ENCODE measurements around the gene IDE. TPM values are rescaled to one million over a fixed set of nuclear protein-coding genes. Genes with fewer than 3 reads are reported as not detected.
A peak's percentile ranks its signal among the peaks of the same experiment; 100 is the strongest.
"Not testable (repeated sequence)": the region's sequence is repeated elsewhere in the genome, so short reads cannot be mapped to it uniquely, and the experiment has no call there.

IDE gene
- 23.9 TPM for total RNA-seq

GRCh38 chr10:92573798-92574547 is at the start of gene IDE:
Gene IDE (minus strand): TSS chr10:92574093. CDS start chr10:92574019, 74 bp downstream.
- DNase-seq, result peak; percentile 90

GRCh38 chr10:92619368-92619767 is 45.5 kb upstream of the IDE start:
- DNase-seq, result no peak

GRCh38 chr10:92615515-92615914 is 41.6 kb upstream of the IDE start:
- DNase-seq, result no peak

- DNase-seq, result no peak
Measured at GRCh38 chr10:92604841-92605240, 30.9 kb upstream of the IDE start.

- no peak for DNase-seq
Measured at GRCh38 chr10:92598321-92598720, 24.4 kb upstream of the IDE start.

GRCh38 chr10:92595505-92595904 is 21.6 kb upstream of the IDE start:
- DNase-seq, result no peak

- DNase-seq, result no peak
Measured at GRCh38 chr10:92593619-92594588, 20.0 kb upstream of the IDE start.

GRCh38 chr10:92592761-92593618 is 19.1 kb upstream of the IDE start, which contains the start of gene KIF11:
Gene KIF11 (plus strand): TSS chr10:92593130. CDS start chr10:92593376, 246 bp downstream.
- DNase-seq, result peak; percentile 99

GRCh38 chr10:92591550-92592022 is 17.7 kb upstream of the IDE start:
- peak; percentile 96 for DNase-seq

- DNase-seq, result peak; percentile 80
Measured at GRCh38 chr10:92590623-92591549, 17.0 kb upstream of the IDE start.

GRCh38 chr10:92582347-92582746 is 8.5 kb upstream of the IDE start:
- not testable (repeated sequence) for DNase-seq

- no peak for DNase-seq
Measured at GRCh38 chr10:92575961-92576360, 2.1 kb upstream of the IDE start.

- DNase-seq, result no peak
Measured at GRCh38 chr10:92574548-92575261, 812 bp upstream of the IDE start.

GRCh38 chr10:92573091-92573797 is 649 bp downstream of the IDE start:
- peak; percentile 48 for DNase-seq

GRCh38 chr10:92572362-92573090 is 1.4 kb downstream of the IDE start:
- no peak for DNase-seq

GRCh38 chr10:92571649-92572048 is 2.2 kb downstream of the IDE start:
- DNase-seq, result no peak

- DNase-seq, result not testable (repeated sequence)
Measured at GRCh38 chr10:92569663-92570062, 4.2 kb downstream of the IDE start.

- DNase-seq, result no peak
Measured at GRCh38 chr10:92569071-92569470, 4.8 kb downstream of the IDE start.

Measured in tongue (tissue), 2 donors.